Thoracic aorta (tissue), 2 donors: ENCODE measurements around the gene ZFP82. TPM values are rescaled to one million over a fixed set of nuclear protein-coding genes. Genes with fewer than 3 reads are reported as not detected.

Experiments used
- ATAC-seq: fragments of 150-250 bp; one replicate; pipeline ENCODE4 v1.8.0; 2017; ENCODE audit warnings: low read depth; ENCODE audit not compliant: insufficient number of reproducible peaks, low FRiP score
- DNase-seq: peaks from one replicate; pipeline ENCODE4 v3.0.0-alpha.2; 2020; ENCODE audit warnings: low spot score
- H3K27ac ChIP-seq, 2 donors: fragments of 200-600 bp; sonication (generic); 1 replicate in 1 of 2; 2 replicates in 1 of 2; pipeline ENCODE4 v1.5.1; 2016; ENCODE audit warnings: mild to moderate bottlenecking in 2 of 2, moderate library complexity in 2 of 2
- H3K27me3 ChIP-seq: fragments of 200-600 bp; sonication (generic); replicated peaks from 2 replicates; pipeline ENCODE4 v1.6.0; 2016; ENCODE audit warnings: mild to moderate bottlenecking; ENCODE audit not compliant: insufficient read depth
- H3K36me3 ChIP-seq: fragments of 200-600 bp; sonication (generic); one replicate; pipeline ENCODE4 v1.5.1; 2016
- H3K4me1 ChIP-seq, 2 donors: fragments of 200-600 bp; sonication (generic); 1 replicate in 1 of 2; 2 replicates in 1 of 2; pipeline versions ENCODE4 v1.5.1 to v1.6.0; 2016; ENCODE audit warnings: low read depth in 2 of 2, mild to moderate bottlenecking in 1 of 2; ENCODE audit not compliant: control insufficient read depth in 1 of 2
- H3K4me3 ChIP-seq: fragments of 200-600 bp; sonication (generic); 2 replicates; pipeline ENCODE4 v1.5.1; 2016; ENCODE audit warnings: mild to moderate bottlenecking
- H3K9me3 ChIP-seq: fragments of 200-600 bp; sonication (generic); 2 replicates; pipeline ENCODE4 v1.5.1; 2016
- CTCF ChIP-seq: fragments of 200-600 bp; sonication (generic); IDR thresholded peaks from one replicate; pipeline ENCODE4 v1.5.1; 2019; ENCODE audit warnings: antibody characterized with exemption
- total RNA-seq, 2 donors: library from RNA; depleted of rRNA; stranded (reverse); fragments of >200 nt; gene quantifications; one replicate each; pipeline versions ENCODE4 v1.1.0 to v1.2.3, GENCODE V29; 2016

ZFP82 gene
- total RNA-seq, 2 donors from 2014 or later, result 4.2 to 14.4 TPM

GRCh38 chr19:36409841-36410240 is 8.6 kb downstream of the ZFP82 start:
- Histone ChIP-seq H3K4me3 (no peak overlapping the region), H3K4me1 (no peaks in the 10 kb centered on the region), H3K27me3 (no peaks in the 10 kb centered on the region), H3K27ac (no peak overlapping the region), H3K9me3 (peaks cover 11% of the 10 kb centered on the region), H3K36me3 (peaks cover 46% of the 10 kb centered on the region)
- DNase-seq (no peak), ATAC-seq (no peak)
- TF ChIP-seq CTCF, result no peak

GRCh38 chr19:36408101-36408500 is 10.3 kb downstream of the ZFP82 start:
- no peak overlapping the region for H3K27ac ChIP-seq
- TF ChIP-seq CTCF, result no peak
- H3K9me3 ChIP-seq, result peaks cover 7% of the 10 kb centered on the region
- H3K36me3 ChIP-seq, result peaks cover 55% of the 10 kb centered on the region
- DNase-seq (no peak), ATAC-seq (no peak)
- H3K4me1 ChIP-seq, result no peaks in the 10 kb centered on the region
- no peak overlapping the region for H3K4me3 ChIP-seq
- no peaks in the 10 kb centered on the region for H3K27me3 ChIP-seq

- Histone ChIP-seq H3K27me3 (no peaks in the 10 kb centered on the region), H3K9me3 (peaks cover 14% of the 10 kb centered on the region), H3K27ac (no peak overlapping the region), H3K4me1 (no peaks in the 10 kb centered on the region), H3K36me3 (peaks cover 71% of the 10 kb centered on the region), H3K4me3 (no peak overlapping the region)
- ATAC-seq (no peak), DNase-seq (no peak)
- TF ChIP-seq CTCF, result no peak
Observed at GRCh38 chr19:36404498-36404897, 13.9 kb downstream of the ZFP82 start.

- H3K4me3 ChIP-seq, result no peak overlapping the region
- no peaks in the 10 kb centered on the region for H3K4me1 ChIP-seq
- peaks cover 70% of the 10 kb centered on the region for H3K36me3 ChIP-seq
- H3K27me3 ChIP-seq, result no peaks in the 10 kb centered on the region
- H3K9me3 ChIP-seq, result peaks cover 42% of the 10 kb centered on the region
- DNase-seq (no peak), ATAC-seq (no peak)
- H3K27ac ChIP-seq, result no peak overlapping the region
- TF ChIP-seq CTCF, result no peak
Observed at GRCh38 chr19:36401475-36401874, 17.0 kb downstream of the ZFP82 start.

GRCh38 chr19:36398571-36398970 is 19.9 kb downstream of the ZFP82 start:
- Histone ChIP-seq H3K4me3 (no peak overlapping the region), H3K36me3 (peaks cover 69% of the 10 kb centered on the region), H3K4me1 (no peaks in the 10 kb centered on the region), H3K27me3 (no peaks in the 10 kb centered on the region), H3K9me3 (peaks cover 68% of the 10 kb centered on the region), H3K27ac (no peak overlapping the region)
- no peak for TF ChIP-seq CTCF
- ATAC-seq (no peak), DNase-seq (no peak)
